ENCODE data around the gene OR5H14. TPM values are rescaled to one million over a fixed set of nuclear protein-coding genes. Genes with fewer than 3 reads are reported as not detected.

OR5H14 gene
- total RNA-seq, 1 experiment from 2014 or later, result not detected

DNA sequence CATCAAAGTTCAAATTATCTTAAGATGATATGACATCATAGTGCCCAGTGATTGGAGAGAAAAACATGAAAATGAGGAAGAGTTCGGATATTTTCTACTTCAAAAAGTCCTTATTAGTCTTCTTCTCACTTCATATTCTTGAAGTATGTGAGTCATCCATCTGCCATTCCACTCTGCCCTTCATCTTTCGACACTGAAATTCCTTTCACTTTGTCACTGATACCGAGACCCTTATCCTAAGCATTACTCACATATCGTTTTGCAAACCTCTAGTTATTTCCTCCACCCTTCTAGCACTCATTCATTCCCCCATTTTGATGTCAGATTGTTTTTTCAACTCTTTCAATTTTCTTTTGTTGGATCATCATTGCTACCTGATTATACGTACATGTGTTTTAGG, 4.0 kb downstream of the OR5H14 start:
- H3K4me1 ChIP-seq (ENCODE audit: insufficient read depth, low read length), result no peaks in the 10 kb centered on the region
- no peak overlapping the region for H4K5ac ChIP-seq (ENCODE audit: insufficient read length, low read depth, low read length)
- no peaks in the 10 kb centered on the region for H4K20me1 ChIP-seq (ENCODE audit: control insufficient read depth, insufficient read depth, insufficient read length)
- WGBS (ENCODE audit: extremely low coverage, insufficient read length, low lambda C conversion rate), result no CpG with 5 or more reads among the region's 5 CpGs
- H3K14ac ChIP-seq (ENCODE audit: insufficient read depth, low read length), result no peak overlapping the region
- H4K8ac ChIP-seq (replicated peaks; ENCODE audit: insufficient read length, low read depth, low read length), result no peak overlapping the region
- no peak overlapping the region for H2AFZ ChIP-seq (ENCODE audit: low read length)
- H3K23ac ChIP-seq (ENCODE audit: insufficient read length, low read depth, low read length), result no peak overlapping the region
- no peaks in the 10 kb centered on the region for H3K79me2 ChIP-seq (ENCODE audit: insufficient read depth, low read length)
- no peak overlapping the region for H2BK12ac ChIP-seq (ENCODE audit: insufficient read length, low read depth, low read length)
- H3K27me3 Mint-ChIP-seq (ENCODE audit: low read depth), result peaks cover 1% of the 10 kb centered on the region; the same call in 1 of the 2 replicates
- no peak overlapping the region for H2BK20ac ChIP-seq (ENCODE audit: low read depth, low read length, poor library complexity, severe bottlenecking)
- no peak overlapping the region for H3K4me2 ChIP-seq (ENCODE audit: insufficient read depth, insufficient read length, low read length)
- H3K9ac ChIP-seq (ENCODE audit: extremely low read depth, insufficient read length, low read length), result no peak overlapping the region
- no peaks in the 10 kb centered on the region; a peak in 1 of 7 replicates for H3K36me3 Mint-ChIP-seq (ENCODE audit: insufficient read depth in 1 of 3, low read depth in 3 of 3)
- H2BK120ac ChIP-seq (ENCODE audit: low read depth, low read length, poor library complexity, severe bottlenecking), result no peak overlapping the region
- no peak overlapping the region for H3K4me3 Mint-ChIP-seq
- no peak overlapping the region for H3K4ac ChIP-seq (ENCODE audit: low read depth, low read length)
- DNase-seq, result no peak
- TF ChIP-seq, protein P1, sequence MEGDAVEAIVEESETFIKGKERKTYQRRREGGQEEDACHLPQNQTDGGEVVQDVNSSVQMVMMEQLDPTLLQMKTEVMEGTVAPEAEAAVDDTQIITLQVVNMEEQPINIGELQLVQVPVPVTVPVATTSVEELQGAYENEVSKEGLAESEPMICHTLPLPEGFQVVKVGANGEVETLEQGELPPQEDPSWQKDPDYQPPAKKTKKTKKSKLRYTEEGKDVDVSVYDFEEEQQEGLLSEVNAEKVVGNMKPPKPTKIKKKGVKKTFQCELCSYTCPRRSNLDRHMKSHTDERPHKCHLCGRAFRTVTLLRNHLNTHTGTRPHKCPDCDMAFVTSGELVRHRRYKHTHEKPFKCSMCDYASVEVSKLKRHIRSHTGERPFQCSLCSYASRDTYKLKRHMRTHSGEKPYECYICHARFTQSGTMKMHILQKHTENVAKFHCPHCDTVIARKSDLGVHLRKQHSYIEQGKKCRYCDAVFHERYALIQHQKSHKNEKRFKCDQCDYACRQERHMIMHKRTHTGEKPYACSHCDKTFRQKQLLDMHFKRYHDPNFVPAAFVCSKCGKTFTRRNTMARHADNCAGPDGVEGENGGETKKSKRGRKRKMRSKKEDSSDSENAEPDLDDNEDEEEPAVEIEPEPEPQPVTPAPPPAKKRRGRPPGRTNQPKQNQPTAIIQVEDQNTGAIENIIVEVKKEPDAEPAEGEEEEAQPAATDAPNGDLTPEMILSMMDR (conservative IDR thresholded peaks at IDR 0.05), result no peak
- H2BK5ac ChIP-seq (ENCODE audit: insufficient read length, low read length), result no peak overlapping the region
- H3K27ac Mint-ChIP-seq, result no peak overlapping the region
- H3K56ac ChIP-seq (ENCODE audit: insufficient read length, low read depth, low read length), result no peak overlapping the region
- no peak overlapping the region for H3T11ph ChIP-seq (ENCODE audit: low read length)
- no peaks in the 10 kb centered on the region for H3K79me1 ChIP-seq (ENCODE audit: insufficient read depth, low read depth, low read length, poor library complexity, severe bottlenecking)
- no peaks in the 10 kb centered on the region for H3K23me2 ChIP-seq (ENCODE audit: insufficient read length, low read depth, low read length, poor library complexity, severe bottlenecking)
- no peaks in the 10 kb centered on the region for H3K4me1 Mint-ChIP-seq
- no peaks in the 10 kb centered on the region for H3K27me3 ChIP-seq (ENCODE audit: insufficient read depth, low read length)
- no peak overlapping the region for H2AK5ac ChIP-seq (ENCODE audit: insufficient read length, low read length)
- H4K91ac ChIP-seq (ENCODE audit: insufficient read length, low read depth, low read length), result no peak overlapping the region
- H2BK15ac ChIP-seq (ENCODE audit: low read depth, low read length), result no peak overlapping the region
- no peak overlapping the region for H3K27ac ChIP-seq (ENCODE audit: insufficient read length, low read depth, low read length)
- H3K9me3 ChIP-seq (ENCODE audit: control insufficient read depth, low read depth, low read length), result no peaks in the 10 kb centered on the region
- H3K9me3 Mint-ChIP-seq, result peaks cover 0 to 3% of the 10 kb centered on the region in 2 experiments; a peak in 2 of 5 replicates
- H3K18ac ChIP-seq (ENCODE audit: insufficient read length, low read depth, low read length), result no peak overlapping the region

Measured in H9 (cell line).